Measurements from ENCODE around the gene LAMA2. TPM values are rescaled to one million over a fixed set of nuclear protein-coding genes. Genes with fewer than 3 reads are reported as not detected.

LAMA2 gene
- total and polyA plus RNA-seq, 2 experiments from 2014 or later: 0.91 to 6.4 TPM

DNA sequence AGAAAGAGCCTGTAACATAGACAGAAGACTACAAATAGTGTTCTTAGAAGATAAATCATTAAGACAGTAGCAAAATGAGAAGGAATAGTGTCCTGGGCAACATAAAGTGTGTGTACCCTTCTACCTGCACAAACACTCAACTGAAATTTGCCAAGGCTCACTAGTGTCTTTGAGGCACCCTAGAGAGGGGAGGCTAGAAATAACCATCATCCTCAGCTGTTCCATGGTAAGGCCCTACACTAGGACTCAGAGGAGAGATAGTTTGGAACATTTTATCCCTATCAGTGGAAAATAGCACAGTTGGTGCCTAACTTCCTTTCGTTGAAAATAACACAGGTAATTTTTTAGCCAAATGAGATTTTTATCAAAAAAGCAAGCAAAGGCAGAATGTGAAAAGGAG, 230.7 kb downstream of the LAMA2 start:
- Mint-ChIP-seq H3K4me3 (no peak overlapping the region), H3K36me3 (ENCODE audit: low read depth) (no peaks in the 10 kb centered on the region), H3K4me1 (no peaks in the 10 kb centered on the region), H3K27me3 (ENCODE audit: insufficient read depth, low read depth, poor library complexity) (no peaks in the 10 kb centered on the region), H3K9me3 (no peaks in the 10 kb centered on the region), H3K27ac (no peak overlapping the region)
- no peaks in the 10 kb centered on the region for H3K79me2 ChIP-seq (replicated peaks; ENCODE audit: insufficient read depth)
- no peak overlapping the region for H3K27ac ChIP-seq (ENCODE audit: low read depth)
- H3K4me2 ChIP-seq: no peak overlapping the region
- no peak overlapping the region for H3K4me3 ChIP-seq
- H4K20me1 ChIP-seq (replicated peaks; ENCODE audit: insufficient read depth): no peaks in the 10 kb centered on the region
- ATAC-seq (no peak), DNase-seq (ENCODE audit: low spot score) (no peak)
- no peaks in the 10 kb centered on the region for H3F3A ChIP-seq (replicated peaks; ENCODE audit: low read depth)
- no peak overlapping the region for H2AFZ ChIP-seq
- no peak for TF ChIP-seq ZNF114 (CRISPR knock-in tag; IDR thresholded peaks at IDR 0.05)
- TF ChIP-seq, protein P1, sequence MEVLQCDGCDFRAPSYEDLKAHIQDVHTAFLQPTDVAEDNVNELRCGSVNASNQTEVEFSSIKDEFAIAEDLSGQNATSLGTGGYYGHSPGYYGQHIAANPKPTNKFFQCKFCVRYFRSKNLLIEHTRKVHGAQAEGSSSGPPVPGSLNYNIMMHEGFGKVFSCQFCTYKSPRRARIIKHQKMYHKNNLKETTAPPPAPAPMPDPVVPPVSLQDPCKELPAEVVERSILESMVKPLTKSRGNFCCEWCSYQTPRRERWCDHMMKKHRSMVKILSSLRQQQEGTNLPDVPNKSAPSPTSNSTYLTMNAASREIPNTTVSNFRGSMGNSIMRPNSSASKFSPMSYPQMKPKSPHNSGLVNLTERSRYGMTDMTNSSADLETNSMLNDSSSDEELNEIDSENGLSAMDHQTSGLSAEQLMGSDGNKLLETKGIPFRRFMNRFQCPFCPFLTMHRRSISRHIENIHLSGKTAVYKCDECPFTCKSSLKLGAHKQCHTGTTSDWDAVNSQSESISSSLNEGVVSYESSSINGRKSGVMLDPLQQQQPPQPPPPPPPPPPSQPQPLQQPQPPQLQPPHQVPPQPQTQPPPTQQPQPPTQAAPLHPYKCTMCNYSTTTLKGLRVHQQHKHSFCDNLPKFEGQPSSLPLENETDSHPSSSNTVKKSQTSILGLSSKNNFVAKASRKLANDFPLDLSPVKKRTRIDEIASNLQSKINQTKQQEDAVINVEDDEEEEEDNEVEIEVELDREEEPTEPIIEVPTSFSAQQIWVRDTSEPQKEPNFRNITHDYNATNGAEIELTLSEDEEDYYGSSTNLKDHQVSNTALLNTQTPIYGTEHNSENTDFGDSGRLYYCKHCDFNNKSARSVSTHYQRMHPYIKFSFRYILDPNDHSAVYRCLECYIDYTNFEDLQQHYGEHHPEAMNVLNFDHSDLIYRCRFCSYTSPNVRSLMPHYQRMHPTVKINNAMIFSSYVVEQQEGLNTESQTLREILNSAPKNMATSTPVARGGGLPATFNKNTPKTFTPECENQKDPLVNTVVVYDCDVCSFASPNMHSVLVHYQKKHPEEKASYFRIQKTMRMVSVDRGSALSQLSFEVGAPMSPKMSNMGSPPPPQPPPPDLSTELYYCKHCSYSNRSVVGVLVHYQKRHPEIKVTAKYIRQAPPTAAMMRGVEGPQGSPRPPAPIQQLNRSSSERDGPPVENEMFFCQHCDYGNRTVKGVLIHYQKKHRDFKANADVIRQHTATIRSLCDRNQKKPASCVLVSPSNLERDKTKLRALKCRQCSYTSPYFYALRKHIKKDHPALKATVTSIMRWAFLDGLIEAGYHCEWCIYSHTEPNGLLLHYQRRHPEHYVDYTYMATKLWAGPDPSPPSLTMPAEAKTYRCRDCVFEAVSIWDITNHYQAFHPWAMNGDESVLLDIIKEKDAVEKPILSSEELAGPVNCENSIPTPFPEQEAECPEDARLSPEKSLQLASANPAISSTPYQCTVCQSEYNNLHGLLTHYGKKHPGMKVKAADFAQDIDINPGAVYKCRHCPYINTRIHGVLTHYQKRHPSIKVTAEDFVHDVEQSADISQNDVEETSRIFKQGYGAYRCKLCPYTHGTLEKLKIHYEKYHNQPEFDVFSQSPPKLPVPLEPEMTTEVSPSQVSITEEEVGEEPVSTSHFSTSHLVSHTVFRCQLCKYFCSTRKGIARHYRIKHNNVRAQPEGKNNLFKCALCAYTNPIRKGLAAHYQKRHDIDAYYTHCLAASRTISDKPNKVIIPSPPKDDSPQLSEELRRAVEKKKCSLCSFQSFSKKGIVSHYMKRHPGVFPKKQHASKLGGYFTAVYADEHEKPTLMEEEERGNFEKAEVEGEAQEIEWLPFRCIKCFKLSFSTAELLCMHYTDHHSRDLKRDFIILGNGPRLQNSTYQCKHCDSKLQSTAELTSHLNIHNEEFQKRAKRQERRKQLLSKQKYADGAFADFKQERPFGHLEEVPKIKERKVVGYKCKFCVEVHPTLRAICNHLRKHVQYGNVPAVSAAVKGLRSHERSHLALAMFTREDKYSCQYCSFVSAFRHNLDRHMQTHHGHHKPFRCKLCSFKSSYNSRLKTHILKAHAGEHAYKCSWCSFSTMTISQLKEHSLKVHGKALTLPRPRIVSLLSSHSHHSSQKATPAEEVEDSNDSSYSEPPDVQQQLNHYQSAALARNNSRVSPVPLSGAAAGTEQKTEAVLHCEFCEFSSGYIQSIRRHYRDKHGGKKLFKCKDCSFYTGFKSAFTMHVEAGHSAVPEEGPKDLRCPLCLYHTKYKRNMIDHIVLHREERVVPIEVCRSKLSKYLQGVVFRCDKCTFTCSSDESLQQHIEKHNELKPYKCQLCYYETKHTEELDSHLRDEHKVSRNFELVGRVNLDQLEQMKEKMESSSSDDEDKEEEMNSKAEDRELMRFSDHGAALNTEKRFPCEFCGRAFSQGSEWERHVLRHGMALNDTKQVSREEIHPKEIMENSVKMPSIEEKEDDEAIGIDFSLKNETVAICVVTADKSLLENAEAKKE (CRISPR knock-in tag; IDR thresholded peaks at IDR 0.05): no peak
- no peak for TF ChIP-seq ZNF331 (CRISPR knock-in tag; IDR thresholded peaks at IDR 0.05; ENCODE audit: low read depth)
- no peak for TF ChIP-seq EZH2 (IDR thresholded peaks at IDR 0.05; ENCODE audit: low read depth, unreplicated experiment)
- TF ChIP-seq STAT1 (IDR thresholded peaks at IDR 0.05; ENCODE audit: unreplicated experiment): no peak
- TF ChIP-seq CREB1 (CRISPR knock-in tag; IDR thresholded peaks at IDR 0.05; ENCODE audit: low read depth): no peak
- TF ChIP-seq, protein P2, sequence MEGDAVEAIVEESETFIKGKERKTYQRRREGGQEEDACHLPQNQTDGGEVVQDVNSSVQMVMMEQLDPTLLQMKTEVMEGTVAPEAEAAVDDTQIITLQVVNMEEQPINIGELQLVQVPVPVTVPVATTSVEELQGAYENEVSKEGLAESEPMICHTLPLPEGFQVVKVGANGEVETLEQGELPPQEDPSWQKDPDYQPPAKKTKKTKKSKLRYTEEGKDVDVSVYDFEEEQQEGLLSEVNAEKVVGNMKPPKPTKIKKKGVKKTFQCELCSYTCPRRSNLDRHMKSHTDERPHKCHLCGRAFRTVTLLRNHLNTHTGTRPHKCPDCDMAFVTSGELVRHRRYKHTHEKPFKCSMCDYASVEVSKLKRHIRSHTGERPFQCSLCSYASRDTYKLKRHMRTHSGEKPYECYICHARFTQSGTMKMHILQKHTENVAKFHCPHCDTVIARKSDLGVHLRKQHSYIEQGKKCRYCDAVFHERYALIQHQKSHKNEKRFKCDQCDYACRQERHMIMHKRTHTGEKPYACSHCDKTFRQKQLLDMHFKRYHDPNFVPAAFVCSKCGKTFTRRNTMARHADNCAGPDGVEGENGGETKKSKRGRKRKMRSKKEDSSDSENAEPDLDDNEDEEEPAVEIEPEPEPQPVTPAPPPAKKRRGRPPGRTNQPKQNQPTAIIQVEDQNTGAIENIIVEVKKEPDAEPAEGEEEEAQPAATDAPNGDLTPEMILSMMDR (conservative IDR thresholded peaks at IDR 0.05; ENCODE audit: low read depth in 2 of 2): no peak
- TF ChIP-seq JUNB (IDR thresholded peaks at IDR 0.05; ENCODE audit: unreplicated experiment): no peak
- TF ChIP-seq POLR2AphosphoS5 (IDR thresholded peaks at IDR 0.05; ENCODE audit: low read depth): no peak
- TF ChIP-seq, protein P3, sequence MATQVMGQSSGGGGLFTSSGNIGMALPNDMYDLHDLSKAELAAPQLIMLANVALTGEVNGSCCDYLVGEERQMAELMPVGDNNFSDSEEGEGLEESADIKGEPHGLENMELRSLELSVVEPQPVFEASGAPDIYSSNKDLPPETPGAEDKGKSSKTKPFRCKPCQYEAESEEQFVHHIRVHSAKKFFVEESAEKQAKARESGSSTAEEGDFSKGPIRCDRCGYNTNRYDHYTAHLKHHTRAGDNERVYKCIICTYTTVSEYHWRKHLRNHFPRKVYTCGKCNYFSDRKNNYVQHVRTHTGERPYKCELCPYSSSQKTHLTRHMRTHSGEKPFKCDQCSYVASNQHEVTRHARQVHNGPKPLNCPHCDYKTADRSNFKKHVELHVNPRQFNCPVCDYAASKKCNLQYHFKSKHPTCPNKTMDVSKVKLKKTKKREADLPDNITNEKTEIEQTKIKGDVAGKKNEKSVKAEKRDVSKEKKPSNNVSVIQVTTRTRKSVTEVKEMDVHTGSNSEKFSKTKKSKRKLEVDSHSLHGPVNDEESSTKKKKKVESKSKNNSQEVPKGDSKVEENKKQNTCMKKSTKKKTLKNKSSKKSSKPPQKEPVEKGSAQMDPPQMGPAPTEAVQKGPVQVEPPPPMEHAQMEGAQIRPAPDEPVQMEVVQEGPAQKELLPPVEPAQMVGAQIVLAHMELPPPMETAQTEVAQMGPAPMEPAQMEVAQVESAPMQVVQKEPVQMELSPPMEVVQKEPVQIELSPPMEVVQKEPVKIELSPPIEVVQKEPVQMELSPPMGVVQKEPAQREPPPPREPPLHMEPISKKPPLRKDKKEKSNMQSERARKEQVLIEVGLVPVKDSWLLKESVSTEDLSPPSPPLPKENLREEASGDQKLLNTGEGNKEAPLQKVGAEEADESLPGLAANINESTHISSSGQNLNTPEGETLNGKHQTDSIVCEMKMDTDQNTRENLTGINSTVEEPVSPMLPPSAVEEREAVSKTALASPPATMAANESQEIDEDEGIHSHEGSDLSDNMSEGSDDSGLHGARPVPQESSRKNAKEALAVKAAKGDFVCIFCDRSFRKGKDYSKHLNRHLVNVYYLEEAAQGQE (IDR thresholded peaks at IDR 0.05; ENCODE audit: unreplicated experiment): no peak
- TF ChIP-seq NANOG (IDR thresholded peaks at IDR 0.05; ENCODE audit: borderline replicate concordance): no peak
- TF ChIP-seq, protein P4, sequence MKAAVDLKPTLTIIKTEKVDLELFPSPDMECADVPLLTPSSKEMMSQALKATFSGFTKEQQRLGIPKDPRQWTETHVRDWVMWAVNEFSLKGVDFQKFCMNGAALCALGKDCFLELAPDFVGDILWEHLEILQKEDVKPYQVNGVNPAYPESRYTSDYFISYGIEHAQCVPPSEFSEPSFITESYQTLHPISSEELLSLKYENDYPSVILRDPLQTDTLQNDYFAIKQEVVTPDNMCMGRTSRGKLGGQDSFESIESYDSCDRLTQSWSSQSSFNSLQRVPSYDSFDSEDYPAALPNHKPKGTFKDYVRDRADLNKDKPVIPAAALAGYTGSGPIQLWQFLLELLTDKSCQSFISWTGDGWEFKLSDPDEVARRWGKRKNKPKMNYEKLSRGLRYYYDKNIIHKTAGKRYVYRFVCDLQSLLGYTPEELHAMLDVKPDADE (IDR thresholded peaks at IDR 0.05): no peak
- no peak for TF ChIP-seq EZH2phosphoT487 (IDR thresholded peaks at IDR 0.05; ENCODE audit: unreplicated experiment)
- no peaks in the 10 kb centered on the region for H3K27me3 ChIP-seq (ENCODE audit: insufficient read depth)
- no peaks in the 10 kb centered on the region for H3K4me1 ChIP-seq (ENCODE audit: insufficient read depth)
- H3K36me3 ChIP-seq (ENCODE audit: insufficient read depth): no peaks in the 10 kb centered on the region
- no peaks in the 10 kb centered on the region for H3K9me2 ChIP-seq (ENCODE audit: insufficient read depth)
